KOPT-K1 (cell line): ENCODE measurements around the gene LRR1.

Experiments used
- H3K27ac ChIP-seq: fragments of 200-600 bp; sonication (generic); 2 replicates; pipeline ENCODE4 v1.5.1; 2016; ENCODE audit warnings: antibody characterized with exemption, mild to moderate bottlenecking, low read depth, low read length; ENCODE audit not compliant: poor library complexity, severe bottlenecking
- H3K36me3 ChIP-seq: fragments of 200-600 bp; sonication (generic); 2 replicates; pipeline ENCODE4 v1.5.1; 2017; ENCODE audit warnings: antibody characterized with exemption, mild to moderate bottlenecking, low read length, moderate library complexity; ENCODE audit not compliant: insufficient read depth
- H3K9me3 ChIP-seq: fragments of 200-600 bp; sonication (generic); 2 replicates; pipeline ENCODE4 v1.5.1; 2017; ENCODE audit warnings: antibody characterized with exemption, low read length, mild to moderate bottlenecking; ENCODE audit not compliant: insufficient read depth, poor library complexity, severe bottlenecking

LRR1 gene

GRCh38 chr14:49598485-49599300 is at the start of gene LRR1:
Gene LRR1 (plus strand): TSS chr14:49598940. CDS start chr14:49599021, 81 bp downstream.
- Histone ChIP-seq H3K27ac (peak within 1 kb of the TSS; percentile 99), H3K9me3 (no peaks in the 10 kb centered on the region), H3K36me3 (peaks cover 29% of the 10 kb centered on the region)

GRCh38 chr14:49549446-49549845 is 49.3 kb upstream of the LRR1 start:
- Histone ChIP-seq H3K27ac (no peak overlapping the region), H3K9me3 (no peaks in the 10 kb centered on the region), H3K36me3 (no peaks in the 10 kb centered on the region)

GRCh38 chr14:49549881-49550280 is 48.9 kb upstream of the LRR1 start:
- H3K9me3 ChIP-seq = no peaks in the 10 kb centered on the region
- no peak overlapping the region for H3K27ac ChIP-seq
- H3K36me3 ChIP-seq = no peaks in the 10 kb centered on the region

GRCh38 chr14:49550286-49551184 is 48.2 kb upstream of the LRR1 start:
- H3K36me3 ChIP-seq = no peaks in the 10 kb centered on the region
- no peak overlapping the region for H3K27ac ChIP-seq
- no peaks in the 10 kb centered on the region for H3K9me3 ChIP-seq

GRCh38 chr14:49551569-49551968 is 47.2 kb upstream of the LRR1 start:
- Histone ChIP-seq H3K36me3 (no peaks in the 10 kb centered on the region), H3K9me3 (no peaks in the 10 kb centered on the region), H3K27ac (no peak overlapping the region)

- Histone ChIP-seq H3K27ac (no peak overlapping the region), H3K36me3 (no peaks in the 10 kb centered on the region), H3K9me3 (no peaks in the 10 kb centered on the region)
These were observed 45.6 kb upstream of the LRR1 start for GRCh38 chr14:49553106-49553505.

GRCh38 chr14:49553892-49554291 is 44.8 kb upstream of the LRR1 start:
- Histone ChIP-seq H3K27ac (no peak overlapping the region), H3K36me3 (no peaks in the 10 kb centered on the region), H3K9me3 (no peaks in the 10 kb centered on the region)

- H3K36me3 ChIP-seq = no peaks in the 10 kb centered on the region
- H3K9me3 ChIP-seq = peaks cover 6% of the 10 kb centered on the region
- no peak overlapping the region for H3K27ac ChIP-seq
These were observed 38.6 kb upstream of the LRR1 start for GRCh38 chr14:49559979-49560768.

- Histone ChIP-seq H3K27ac (no peak overlapping the region), H3K9me3 (peaks cover 11% of the 10 kb centered on the region), H3K36me3 (peaks cover 8% of the 10 kb centered on the region)
These were observed 32.0 kb upstream of the LRR1 start for GRCh38 chr14:49566714-49567113.

GRCh38 chr14:49569281-49569680 is 29.5 kb upstream of the LRR1 start:
- H3K36me3 ChIP-seq = peaks cover 32% of the 10 kb centered on the region
- H3K27ac ChIP-seq = no peak overlapping the region
- H3K9me3 ChIP-seq = peaks cover 9% of the 10 kb centered on the region

GRCh38 chr14:49574038-49574437 is 24.7 kb upstream of the LRR1 start:
- Histone ChIP-seq H3K36me3 (peaks cover 79% of the 10 kb centered on the region), H3K27ac (no peak overlapping the region), H3K9me3 (peaks cover 9% of the 10 kb centered on the region)

- H3K9me3 ChIP-seq = no peaks in the 10 kb centered on the region
- H3K36me3 ChIP-seq = peaks cover 94% of the 10 kb centered on the region
- H3K27ac ChIP-seq = no peak overlapping the region
These were observed 20.6 kb upstream of the LRR1 start for GRCh38 chr14:49578141-49578540.

GRCh38 chr14:49579841-49580240 is 18.9 kb upstream of the LRR1 start:
- H3K27ac ChIP-seq = no peak overlapping the region
- no peaks in the 10 kb centered on the region for H3K9me3 ChIP-seq
- peaks cover 94% of the 10 kb centered on the region for H3K36me3 ChIP-seq

GRCh38 chr14:49581209-49582112 is 17.3 kb upstream of the LRR1 start:
- Histone ChIP-seq H3K36me3 (peaks cover 86% of the 10 kb centered on the region), H3K9me3 (no peaks in the 10 kb centered on the region), H3K27ac (no peak overlapping the region)
